ENCODE results near the gene ZNF556. TPM values are rescaled to one million over a fixed set of nuclear protein-coding genes. Genes with fewer than 3 reads are reported as not detected.

Gene ZNF556
- total RNA-seq, 1 experiment from 2014 or later = not detected

DNA sequence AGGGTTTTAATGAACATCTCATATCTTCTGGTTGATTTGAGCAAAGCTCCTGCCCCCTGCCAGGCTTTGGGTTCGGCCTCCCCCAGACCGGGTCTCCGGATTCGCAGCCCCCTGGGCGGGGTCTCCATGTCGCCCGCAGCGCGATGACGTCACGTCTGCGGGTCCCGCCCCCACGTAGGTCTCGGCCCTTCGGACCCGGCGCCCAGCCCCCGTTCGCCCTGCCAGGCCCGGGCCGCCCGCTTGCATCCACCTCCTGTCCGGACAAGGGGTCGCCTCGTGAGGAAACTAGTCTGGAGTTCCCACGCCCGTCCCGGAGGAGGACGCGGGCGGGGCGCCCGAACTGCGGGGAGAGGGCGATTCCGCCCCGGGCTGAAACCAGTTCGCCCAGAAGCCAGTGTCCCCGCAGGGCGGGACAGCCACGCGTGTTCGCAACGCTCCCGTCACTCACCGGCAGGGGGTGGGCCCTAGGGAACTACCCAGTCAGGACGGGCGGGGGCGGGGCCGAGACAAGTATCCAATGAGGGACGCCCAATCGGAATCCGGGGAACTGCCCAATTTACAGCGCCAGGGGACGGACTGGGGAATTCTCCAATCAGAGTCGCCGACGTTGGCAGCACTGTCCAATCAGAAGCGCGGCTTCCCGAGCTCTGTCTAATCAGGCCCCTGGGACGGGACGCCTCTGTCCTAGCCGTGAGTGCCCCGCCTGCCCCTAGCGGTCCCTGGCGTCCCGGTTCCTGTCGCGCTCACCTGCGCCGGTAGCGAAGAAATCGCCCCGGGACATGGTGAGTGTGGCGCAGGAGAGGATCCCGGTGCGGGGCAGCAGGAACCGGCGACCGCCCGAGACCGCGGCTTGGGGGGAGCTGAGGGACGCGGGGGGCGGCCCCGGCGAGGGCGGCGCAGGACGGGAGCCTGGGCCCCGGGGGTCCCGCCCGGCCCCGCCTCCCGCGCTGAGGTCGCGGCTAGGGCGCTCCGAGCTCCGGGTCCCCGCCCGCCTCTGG lies 26.0 kb upstream of the ZNF556 start, which contains the start of gene ZNF555:
Gene ZNF555, plus strand, starts transcription at position 682 of the 998 bp plus-strand sequence. Its CDS starts 98 bp downstream, at position 780.
- H3K4me3 Mint-ChIP-seq (ENCODE audit: unreplicated experiment) = peak within 1 kb of the TSS; percentile 83
- DNase-seq (ENCODE audit: unreplicated experiment) = peak; percentile 100
- H3K9me3 Mint-ChIP-seq (ENCODE audit: unreplicated experiment) = peaks cover 6% of the 10 kb centered on the region
- H3K4me1 Mint-ChIP-seq (ENCODE audit: insufficient read depth, unreplicated experiment) = peaks cover 6% of the 10 kb centered on the region
- H3K27me3 Mint-ChIP-seq (ENCODE audit: insufficient read depth, unreplicated experiment) = no peaks in the 10 kb centered on the region
- BruUV-seq (replicated peaks) = TSS peak; percentile 86
- TF ChIP-seq CTCF (IDR thresholded peaks at IDR 0.05; ENCODE audit: unreplicated experiment) = peak; percentile 27
- no peaks in the 10 kb centered on the region for H3K36me3 Mint-ChIP-seq (ENCODE audit: insufficient read depth, unreplicated experiment)
- H3K27ac Mint-ChIP-seq (ENCODE audit: low read depth, unreplicated experiment) = peak within 1 kb of the TSS; percentile 86
- intact Hi-C loops (cut with micrococcal nuclease) = no loop called here
- ChIA-PET CTCF (interaction anchor here (0.7 to 0.9 kb wide), 4 partner anchors 8 to 148 kb away, joined by 3 to 4 read pairs (median 4); no protein-coding TSS in a partner anchor), POLR2A (interaction anchor here (0.5 to 2.7 kb wide), 12 partner anchors 10 to 214 kb away, joined by 3 to 11 read pairs (median 4); partner anchors contain the start of genes SGTA, ZNF554 and ZNF57)

GRCh38 chr19:2841855-2842574 lies 25.1 kb upstream of the ZNF556 start:
- POLR2A ChIA-PET = interaction anchor here (0.9 to 2.7 kb wide), 11 partner anchors 9 to 215 kb away, joined by 3 to 11 read pairs (median 5); partner anchors contain the start of genes SGTA, ZNF554 and ZNF57
- CTCF ChIA-PET = interaction anchor here (0.7 to 0.9 kb wide), 2 partner anchors 22 to 46 kb away, joined by 3 read pairs; no protein-coding TSS in a partner anchor
- H3K36me3 Mint-ChIP-seq (ENCODE audit: insufficient read depth, unreplicated experiment) = no peaks in the 10 kb centered on the region
- H3K4me1 Mint-ChIP-seq (ENCODE audit: insufficient read depth, unreplicated experiment) = peaks cover 6% of the 10 kb centered on the region
- peak overlapping the region; percentile 83 for H3K4me3 Mint-ChIP-seq (ENCODE audit: unreplicated experiment)
- no peaks in the 10 kb centered on the region for H3K27me3 Mint-ChIP-seq (ENCODE audit: insufficient read depth, unreplicated experiment)
- no peak overlapping the region for H3K27ac Mint-ChIP-seq (ENCODE audit: low read depth, unreplicated experiment)
- intact Hi-C loops (cut with micrococcal nuclease) = no loop called here
- H3K9me3 Mint-ChIP-seq (ENCODE audit: unreplicated experiment) = peaks cover 3% of the 10 kb centered on the region
- no peak for DNase-seq (ENCODE audit: unreplicated experiment)
- TF ChIP-seq CTCF (IDR thresholded peaks at IDR 0.05; ENCODE audit: unreplicated experiment) = no peak
- no TSS peak for BruUV-seq (replicated peaks)

DNA sequence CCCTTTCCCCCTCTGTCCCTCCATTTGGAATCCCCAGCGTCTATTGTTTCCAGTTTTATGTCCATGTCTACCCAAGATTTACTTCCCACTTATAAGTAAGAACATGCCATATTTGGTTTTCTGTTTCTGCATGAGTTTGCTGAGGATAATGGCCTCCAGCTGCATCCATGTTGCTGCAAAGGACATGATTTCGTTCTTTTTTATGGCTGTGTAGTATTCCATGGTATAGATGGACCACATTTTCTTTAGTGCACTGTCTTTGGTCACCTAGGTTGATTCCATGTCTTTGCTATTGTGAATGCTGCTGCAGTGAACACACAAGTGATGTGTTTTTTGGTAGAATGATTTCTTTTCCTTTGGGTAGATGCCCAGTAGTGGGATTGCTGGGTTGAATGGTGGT lies 22.0 kb upstream of the ZNF556 start:
- intact Hi-C loops (cut with micrococcal nuclease) = no loop called here
- BruUV-seq (replicated peaks) = no TSS peak
- Mint-ChIP-seq H3K27me3 (ENCODE audit: insufficient read depth, unreplicated experiment) (no peaks in the 10 kb centered on the region), H3K4me1 (ENCODE audit: insufficient read depth, unreplicated experiment) (peaks cover 6% of the 10 kb centered on the region), H3K36me3 (ENCODE audit: insufficient read depth, unreplicated experiment) (peaks cover 11% of the 10 kb centered on the region), H3K4me3 (ENCODE audit: unreplicated experiment) (no peak overlapping the region), H3K9me3 (ENCODE audit: unreplicated experiment) (peaks cover 11% of the 10 kb centered on the region), H3K27ac (ENCODE audit: low read depth, unreplicated experiment) (no peak overlapping the region)
- ChIA-PET POLR2A (no interaction called here), CTCF (no interaction called here)
- no peak for DNase-seq (ENCODE audit: unreplicated experiment)
- no peak for TF ChIP-seq CTCF (IDR thresholded peaks at IDR 0.05; ENCODE audit: unreplicated experiment)

All from MCF 10A (cell line).